GM12891 (cell line): ENCODE results near the gene OCA2.

Experiments
- DNase-seq: peaks from one replicate; pipeline ENCODE4 v3.0.0; 2011; ENCODE audit warnings: low spot score; ENCODE audit not compliant: insufficient read length
- FAIRE-seq: peaks from 2 replicates; lab custom pipeline; 2011; peaks lifted over from hg19 to GRCh38; lab: Jason Lieb, UNC
- PAX5 ChIP-seq: IDR thresholded peaks from 2 replicates; pipeline ENCODE4 v1.6.1; 2011; ENCODE audit warnings: low read length, moderate library complexity, mild to moderate bottlenecking; ENCODE audit not compliant: insufficient read depth, severe bottlenecking
- POLR2A ChIP-seq: IDR thresholded peaks from 2 replicates; pipeline ENCODE4 v1.6.1; 2011; ENCODE audit warnings: low read depth, low read length, control low read depth
- POLR2AphosphoS5 ChIP-seq: IDR thresholded peaks from 2 replicates; pipeline ENCODE4 v1.6.1; 2011; ENCODE audit warnings: low read depth, low read length, control low read depth
- POU2F2 ChIP-seq: IDR thresholded peaks from 2 replicates; pipeline ENCODE4 v1.6.1; 2011; ENCODE audit warnings: low read depth, mild to moderate bottlenecking, control low read depth, low read length, moderate library complexity
- SPI1 ChIP-seq: IDR thresholded peaks from 2 replicates; pipeline ENCODE4 v1.6.1; 2011; ENCODE audit warnings: low read depth, low read length, control low read depth
- TAF1 ChIP-seq: IDR thresholded peaks from 2 replicates; pipeline ENCODE4 v1.6.1; 2011; ENCODE audit warnings: low read depth, low read length, control low read depth

Gene OCA2

GRCh38 chr15:28002867-28003266 is 96.2 kb downstream of the OCA2 start:
- DNase-seq (no peak), FAIRE-seq (no peak)
- TF ChIP-seq PAX5 (no peak), POLR2AphosphoS5 (no peak), TAF1 (no peak), SPI1 (no peak), POU2F2 (no peak), POLR2A (no peak)

- no peak for DNase-seq
- TF ChIP-seq POU2F2, result no peak
- no peak for TF ChIP-seq POLR2AphosphoS5
- TF ChIP-seq TAF1, result no peak
- no peak for TF ChIP-seq PAX5
- no peak for TF ChIP-seq SPI1
- FAIRE-seq, result no peak
These were observed 96.8 kb downstream of the OCA2 start for GRCh38 chr15:28002136-28002861.

GRCh38 chr15:28001641-28002040 is 97.5 kb downstream of the OCA2 start:
- FAIRE-seq, result no peak
- no peak for TF ChIP-seq SPI1
- TF ChIP-seq TAF1, result no peak
- no peak for DNase-seq

GRCh38 chr15:27993996-27994780 is 104.9 kb downstream of the OCA2 start:
- FAIRE-seq (no peak), DNase-seq (no peak)
- no peak for TF ChIP-seq POLR2AphosphoS5
- TF ChIP-seq POU2F2, result no peak
- TF ChIP-seq PAX5, result no peak
- TF ChIP-seq SPI1, result no peak
- TF ChIP-seq POLR2A, result no peak
- TF ChIP-seq TAF1, result no peak

- FAIRE-seq, result no peak
- TF ChIP-seq SPI1, result no peak
- TF ChIP-seq POLR2A, result no peak
- no peak for TF ChIP-seq TAF1
- TF ChIP-seq POLR2AphosphoS5, result no peak
- no peak for TF ChIP-seq POU2F2
- no peak for TF ChIP-seq PAX5
- no peak for DNase-seq
These were observed 105.6 kb downstream of the OCA2 start for GRCh38 chr15:27993544-27993943.

GRCh38 chr15:27990521-27991515 is 108.3 kb downstream of the OCA2 start:
- FAIRE-seq (no peak), DNase-seq (no peak)
- TF ChIP-seq PAX5, result no peak
- TF ChIP-seq POLR2AphosphoS5, result no peak
- no peak for TF ChIP-seq TAF1
- TF ChIP-seq SPI1, result no peak
- TF ChIP-seq POU2F2, result no peak
- TF ChIP-seq POLR2A, result no peak

GRCh38 chr15:27989838-27990237 is 109.3 kb downstream of the OCA2 start:
- DNase-seq (no peak), FAIRE-seq (no peak)
- no peak for TF ChIP-seq POLR2AphosphoS5
- TF ChIP-seq POLR2A, result no peak

GRCh38 chr15:27989427-27989826 is 109.7 kb downstream of the OCA2 start:
- no peak for DNase-seq
- TF ChIP-seq PAX5 (no peak), POLR2AphosphoS5 (no peak), POLR2A (no peak), SPI1 (no peak), TAF1 (no peak), POU2F2 (no peak)
- no peak for FAIRE-seq

GRCh38 chr15:27985099-27985498 is 114.0 kb downstream of the OCA2 start:
- TF ChIP-seq TAF1, result no peak
- FAIRE-seq (no peak), DNase-seq (no peak)

- FAIRE-seq (no peak), DNase-seq (no peak)
- TF ChIP-seq TAF1 (no peak), POU2F2 (no peak), PAX5 (no peak), POLR2A (no peak), SPI1 (no peak), POLR2AphosphoS5 (no peak)
These were observed 115.6 kb downstream of the OCA2 start for GRCh38 chr15:27983496-27983895.
